ENCODE data around the gene CLDND2.
A peak's percentile ranks its signal among the peaks of the same experiment; 100 is the strongest.

The CLDND2 gene

GRCh38 chr19:51365965-51366388 is 2.8 kb downstream of the CLDND2 start, which contains the start of gene ETFB:
ETFB (minus strand) TSS chr19:51366388; CDS start chr19:51366326, 62 bp downstream.
- peak within 1 kb of the TSS; percentile 83 for H3K9ac ChIP-seq (ENCODE audit: low read depth, low read length)
- H3K27me3 ChIP-seq (ENCODE audit: insufficient read depth, low read length, poor library complexity) = no peaks in the 10 kb centered on the region
- H3K4me2 ChIP-seq (ENCODE audit: insufficient read depth, low read length) = peak within 1 kb of the TSS; percentile 88
- DNase-seq (no peak), ATAC-seq (ENCODE audit: insufficient read depth, low read depth) (peak; percentile 6; the same call in 2 of the 3 replicates)
- peaks cover 52% of the 10 kb centered on the region for H3K4me1 ChIP-seq (ENCODE audit: insufficient read depth, low read length)
- TF ChIP-seq EZH2 (IDR thresholded peaks at IDR 0.05; ENCODE audit: borderline replicate concordance, low read depth, low read length, severe bottlenecking) = no peak
- TF ChIP-seq CTCF (IDR thresholded peaks at IDR 0.05; ENCODE audit: borderline replicate concordance, extremely low read depth, low read length, poor library complexity, severe bottlenecking) = no peak
- no peaks in the 10 kb centered on the region for H3K9me3 ChIP-seq (ENCODE audit: insufficient read depth, low read length, severe bottlenecking)
- H2AFZ ChIP-seq (ENCODE audit: low read depth, low read length) = peak within 1 kb of the TSS; percentile 93
- H3K36me3 ChIP-seq (ENCODE audit: insufficient read depth, low read length) = peaks cover 4% of the 10 kb centered on the region; the same call in 1 of the 2 replicates
- peaks cover 11% of the 10 kb centered on the region for H4K20me1 ChIP-seq (ENCODE audit: insufficient read depth, low read length)
- peaks cover 42% of the 10 kb centered on the region for H3K79me2 ChIP-seq (ENCODE audit: insufficient read depth, low read length)
- H3K27ac ChIP-seq (ENCODE audit: low read length) = peak within 1 kb of the TSS; percentile 97
- H3K4me3 ChIP-seq (ENCODE audit: low read depth in 1 of 2, low read length in 2 of 2) = peak within 1 kb of the TSS; percentile 71 to 88

GRCh38 chr19:51365211-51365964 is 3.4 kb downstream of the CLDND2 start:
- DNase-seq (peak; percentile 31), ATAC-seq (ENCODE audit: insufficient read depth, low read depth) (no peak)
- Histone ChIP-seq H3K36me3 (ENCODE audit: insufficient read depth, low read length) (peaks cover 4% of the 10 kb centered on the region; the same call in 1 of the 2 replicates), H3K9ac (ENCODE audit: low read depth, low read length) (peak overlapping the region; percentile 83), H3K79me2 (ENCODE audit: insufficient read depth, low read length) (peaks cover 42% of the 10 kb centered on the region), H3K4me1 (ENCODE audit: insufficient read depth, low read length) (peaks cover 46% of the 10 kb centered on the region), H3K4me3 (ENCODE audit: low read depth in 1 of 2, low read length in 2 of 2) (peak overlapping the region; percentile 71 to 88; a peak in 3 of 4 replicates), H3K4me2 (ENCODE audit: insufficient read depth, low read length) (peak overlapping the region; percentile 88), H4K20me1 (ENCODE audit: insufficient read depth, low read length) (peaks cover 11% of the 10 kb centered on the region), H3K27me3 (ENCODE audit: insufficient read depth, low read length, poor library complexity) (no peaks in the 10 kb centered on the region), H2AFZ (ENCODE audit: low read depth, low read length) (peak overlapping the region; percentile 93), H3K9me3 (ENCODE audit: insufficient read depth, low read length, severe bottlenecking) (no peaks in the 10 kb centered on the region), H3K27ac (ENCODE audit: low read length) (peak overlapping the region; percentile 92)
- TF ChIP-seq EZH2 (IDR thresholded peaks at IDR 0.05; ENCODE audit: borderline replicate concordance, low read depth, low read length, severe bottlenecking) = no peak
- peak; percentile 23 for TF ChIP-seq CTCF (IDR thresholded peaks at IDR 0.05; ENCODE audit: borderline replicate concordance, extremely low read depth, low read length, poor library complexity, severe bottlenecking)

GRCh38 chr19:51364200-51365106 is 4.3 kb downstream of the CLDND2 start:
- DNase-seq (no peak), ATAC-seq (ENCODE audit: insufficient read depth, low read depth) (no peak)
- peaks cover 4% of the 10 kb centered on the region; the same call in 1 of the 2 replicates for H3K36me3 ChIP-seq (ENCODE audit: insufficient read depth, low read length)
- peak overlapping the region; percentile 25; the same call in 1 of the 2 replicates for H3K9ac ChIP-seq (ENCODE audit: low read depth, low read length)
- H3K4me2 ChIP-seq (ENCODE audit: insufficient read depth, low read length) = peak overlapping the region; percentile 43
- peaks cover 11% of the 10 kb centered on the region for H4K20me1 ChIP-seq (ENCODE audit: insufficient read depth, low read length)
- no peak overlapping the region for H3K27ac ChIP-seq (ENCODE audit: low read length)
- no peaks in the 10 kb centered on the region for H3K27me3 ChIP-seq (ENCODE audit: insufficient read depth, low read length, poor library complexity)
- peaks cover 44% of the 10 kb centered on the region for H3K4me1 ChIP-seq (ENCODE audit: insufficient read depth, low read length)
- H3K79me2 ChIP-seq (ENCODE audit: insufficient read depth, low read length) = peaks cover 42% of the 10 kb centered on the region
- TF ChIP-seq EZH2 (IDR thresholded peaks at IDR 0.05; ENCODE audit: borderline replicate concordance, low read depth, low read length, severe bottlenecking) (no peak), CTCF (IDR thresholded peaks at IDR 0.05; ENCODE audit: borderline replicate concordance, extremely low read depth, low read length, poor library complexity, severe bottlenecking) (no peak)
- no peaks in the 10 kb centered on the region for H3K9me3 ChIP-seq (ENCODE audit: insufficient read depth, low read length, severe bottlenecking)
- H2AFZ ChIP-seq (ENCODE audit: low read depth, low read length) = no peak overlapping the region
- H3K4me3 ChIP-seq (ENCODE audit: low read depth in 1 of 2, low read length in 2 of 2) = peak overlapping the region in 1 of 2 experiments; percentile 18; a peak in 1 of 4 replicates
